RPMI8226 (cell line): ENCODE data around the gene CYP4A22.
"Not testable (repeated sequence)": the region's sequence is repeated elsewhere in the genome, so short reads cannot be mapped to it uniquely, and the experiment has no call there.

Experiments
- DNase-seq: peaks from one replicate; pipeline ENCODE4 v3.0.0-alpha.2; 2015

The CYP4A22 gene, protein sequence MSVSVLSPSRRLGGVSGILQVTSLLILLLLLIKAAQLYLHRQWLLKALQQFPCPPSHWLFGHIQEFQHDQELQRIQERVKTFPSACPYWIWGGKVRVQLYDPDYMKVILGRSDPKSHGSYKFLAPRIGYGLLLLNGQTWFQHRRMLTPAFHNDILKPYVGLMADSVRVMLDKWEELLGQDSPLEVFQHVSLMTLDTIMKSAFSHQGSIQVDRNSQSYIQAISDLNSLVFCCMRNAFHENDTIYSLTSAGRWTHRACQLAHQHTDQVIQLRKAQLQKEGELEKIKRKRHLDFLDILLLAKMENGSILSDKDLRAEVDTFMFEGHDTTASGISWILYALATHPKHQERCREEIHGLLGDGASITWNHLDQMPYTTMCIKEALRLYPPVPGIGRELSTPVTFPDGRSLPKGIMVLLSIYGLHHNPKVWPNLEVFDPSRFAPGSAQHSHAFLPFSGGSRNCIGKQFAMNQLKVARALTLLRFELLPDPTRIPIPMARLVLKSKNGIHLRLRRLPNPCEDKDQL

DNA sequence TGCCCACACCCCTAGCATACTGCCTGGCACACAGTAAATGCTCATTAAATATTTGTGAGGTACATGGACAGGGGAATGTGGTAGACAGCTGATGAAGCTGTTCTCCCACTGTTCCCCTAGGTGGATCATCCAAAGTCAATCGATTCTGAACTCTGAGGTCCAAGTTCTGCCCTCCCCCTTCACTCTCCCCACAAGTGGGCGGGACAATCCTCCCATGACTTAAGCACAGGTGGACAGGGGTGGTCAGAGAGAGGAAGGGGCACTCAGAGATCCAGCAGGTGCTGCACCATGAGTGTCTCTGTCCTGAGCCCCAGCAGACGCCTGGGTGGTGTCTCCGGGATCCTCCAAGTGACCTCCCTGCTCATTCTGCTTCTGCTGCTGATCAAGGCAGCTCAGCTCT lies at the start of gene CYP4A22:
TSS of gene CYP4A22 (plus strand) at position 244 of the 400 bp plus-strand sequence. CDS start at position 289, 45 bp downstream.
- no peak for DNase-seq

DNA sequence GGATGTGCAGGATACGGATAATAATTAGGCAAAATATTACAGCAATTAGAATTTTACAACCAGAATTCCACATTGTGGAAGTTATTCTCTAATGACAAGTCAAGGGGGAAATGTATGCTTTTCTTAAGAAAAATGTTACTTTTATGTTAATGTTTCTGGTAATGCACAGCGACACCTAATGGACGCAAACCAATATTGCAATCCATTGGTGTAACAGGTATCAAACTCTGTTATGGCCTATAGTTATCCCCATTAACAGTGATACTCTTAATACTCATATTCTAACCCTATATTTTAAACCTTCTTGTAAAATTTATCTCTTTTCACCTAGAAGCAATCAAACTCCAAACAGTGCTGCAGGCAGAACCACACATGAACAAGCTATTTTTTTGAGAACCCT lies 47.9 kb upstream of the CYP4A22 start:
- peak; percentile 54 for DNase-seq

DNA sequence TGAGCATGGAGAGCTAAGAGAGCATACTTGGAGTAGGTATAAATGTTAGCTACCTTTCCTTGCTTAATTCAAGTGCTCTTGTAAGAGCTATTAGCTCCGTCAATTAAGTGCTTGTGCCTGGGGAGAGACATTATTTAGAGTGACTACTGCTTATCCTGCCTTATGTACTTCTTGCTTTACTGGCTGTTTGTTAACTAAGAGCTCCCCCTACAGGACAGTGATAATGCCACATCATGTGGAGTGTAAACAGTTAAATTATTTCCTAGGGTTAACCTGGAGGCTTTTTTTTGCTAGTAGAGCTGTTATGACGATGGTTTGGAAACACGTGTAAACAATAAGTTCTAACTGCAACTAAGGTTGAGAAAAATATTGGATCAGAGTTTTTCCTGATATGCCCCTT lies 45.8 kb upstream of the CYP4A22 start:
- not testable (repeated sequence) for DNase-seq

DNA sequence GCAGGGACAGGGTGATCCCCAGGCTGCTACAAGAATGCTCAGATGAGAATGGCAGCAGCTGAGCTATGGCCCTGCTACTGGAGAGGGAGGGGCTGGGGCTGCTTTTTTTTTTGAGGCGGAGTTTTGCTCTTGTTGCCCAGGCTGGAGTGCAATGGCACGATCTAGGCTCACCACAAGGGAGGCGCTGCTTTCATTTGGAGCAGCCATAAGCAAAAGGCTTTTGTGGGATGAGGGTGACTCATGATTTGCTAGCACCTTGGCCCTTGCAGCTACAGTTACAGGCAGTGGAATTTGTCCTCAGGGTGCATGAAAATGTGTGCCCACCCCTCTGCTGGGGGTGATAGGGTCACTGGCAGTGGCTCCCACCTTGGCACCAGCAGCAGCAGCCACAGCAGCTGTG lies 32.4 kb upstream of the CYP4A22 start:
- DNase-seq = no peak

DNA sequence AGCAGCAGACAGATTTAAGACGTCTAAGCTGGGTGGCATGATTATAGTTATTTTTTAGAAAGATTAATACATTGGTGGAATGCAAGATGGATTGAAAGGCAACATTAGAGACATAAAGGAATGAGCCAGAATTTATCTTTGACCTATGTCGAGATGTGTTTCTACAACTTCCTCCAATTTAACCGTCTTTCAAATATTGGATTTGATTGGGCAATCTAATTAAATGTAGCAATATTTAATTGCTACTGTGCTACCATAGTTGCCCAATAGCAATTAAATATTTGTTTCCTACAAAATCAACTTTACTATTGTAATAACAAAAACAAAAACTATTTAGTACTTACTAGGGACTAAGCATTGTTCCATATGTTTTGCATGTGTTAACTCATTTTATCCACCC lies 30.4 kb upstream of the CYP4A22 start:
- no peak for DNase-seq

DNA sequence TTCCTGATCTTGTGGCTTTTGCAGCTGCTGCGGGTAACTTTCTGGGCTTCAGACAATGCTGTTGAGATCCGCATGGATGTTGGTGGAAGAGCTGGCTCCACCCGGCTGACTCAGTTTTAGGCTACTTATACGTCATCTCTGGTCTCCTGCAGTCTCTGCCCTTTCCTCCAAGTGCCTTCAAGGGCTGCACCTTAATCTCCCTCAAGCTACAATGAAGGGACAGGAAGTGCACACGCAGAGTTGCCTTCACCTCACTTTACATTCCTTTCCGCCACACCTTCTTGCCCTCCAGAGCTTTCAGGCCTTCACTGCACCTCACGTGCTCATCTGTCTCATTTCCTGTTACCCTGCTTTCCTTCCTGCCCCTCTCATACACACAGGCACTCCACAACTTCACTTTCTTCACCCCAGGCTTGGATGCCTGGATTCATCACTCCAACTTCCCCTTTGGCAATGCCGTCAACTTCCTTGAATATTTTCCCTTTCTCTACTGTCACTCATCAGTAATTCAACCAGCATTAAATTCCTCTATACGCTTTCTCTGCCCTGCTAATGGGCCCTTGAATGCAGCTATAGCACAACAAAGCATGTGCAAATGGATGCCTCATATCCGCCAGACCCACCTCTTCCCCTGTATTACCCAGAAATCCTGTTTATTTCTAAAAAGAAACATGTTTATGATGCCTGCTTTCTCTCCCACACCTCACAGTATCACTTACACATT lies 29.2 kb upstream of the CYP4A22 start:
- peak; percentile 26 for DNase-seq

DNA sequence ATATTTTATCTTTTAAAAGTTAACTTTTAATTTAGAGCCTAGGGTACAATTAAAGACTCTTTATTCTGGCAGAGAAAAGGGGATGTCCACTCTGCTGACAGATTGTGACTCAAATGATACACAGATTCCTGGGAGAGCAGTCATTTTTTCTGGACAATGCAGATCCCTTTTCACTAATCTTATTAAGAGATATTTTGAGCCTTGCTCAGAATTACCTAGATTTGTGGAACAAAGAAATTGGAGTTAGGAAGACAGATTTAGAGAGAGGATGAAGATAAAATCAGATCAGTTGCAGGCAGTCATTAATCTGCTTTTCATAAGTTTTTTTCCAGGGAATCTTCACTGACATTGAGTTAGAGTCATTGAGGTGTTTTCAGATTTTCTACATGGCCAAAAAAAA lies 27.8 kb upstream of the CYP4A22 start:
- DNase-seq = not testable (repeated sequence)

DNA sequence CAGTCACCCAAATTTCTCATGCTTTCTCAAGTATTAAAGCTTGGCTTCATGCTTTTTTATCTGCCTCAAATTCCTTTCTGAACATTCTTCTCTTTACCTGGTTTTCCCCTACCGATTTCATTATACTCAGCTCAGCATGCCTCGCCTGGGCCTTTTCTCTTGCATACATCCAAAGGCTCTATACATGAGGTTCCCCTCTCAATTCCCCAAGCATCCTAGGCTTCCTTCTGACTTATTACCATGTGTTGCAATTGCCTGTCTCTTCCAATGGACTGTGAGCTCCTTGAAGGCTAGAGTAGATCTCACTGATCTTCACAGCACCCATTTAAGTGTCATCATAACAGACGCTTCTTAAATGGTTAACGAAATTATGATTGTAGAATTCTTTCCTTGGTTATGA lies 24.1 kb upstream of the CYP4A22 start:
- DNase-seq = no peak

DNA sequence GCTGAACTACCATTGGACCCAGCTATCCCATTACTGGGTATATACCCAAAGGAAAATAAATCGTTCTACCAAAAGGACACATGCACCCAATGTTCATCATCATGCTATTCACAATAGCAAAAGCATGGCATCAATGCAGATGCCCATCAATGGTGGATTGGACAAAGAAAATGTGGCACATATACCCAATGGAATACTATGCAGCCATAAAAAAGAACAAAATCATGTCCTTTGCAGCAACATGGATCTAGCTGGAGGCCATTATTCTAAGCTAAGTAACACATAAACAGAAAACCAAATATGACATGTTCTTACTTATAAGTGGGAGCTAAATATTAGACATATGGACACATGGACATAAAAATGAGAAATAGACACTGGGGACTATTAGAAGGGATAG lies 16.2 kb upstream of the CYP4A22 start:
- DNase-seq = not testable (repeated sequence)

DNA sequence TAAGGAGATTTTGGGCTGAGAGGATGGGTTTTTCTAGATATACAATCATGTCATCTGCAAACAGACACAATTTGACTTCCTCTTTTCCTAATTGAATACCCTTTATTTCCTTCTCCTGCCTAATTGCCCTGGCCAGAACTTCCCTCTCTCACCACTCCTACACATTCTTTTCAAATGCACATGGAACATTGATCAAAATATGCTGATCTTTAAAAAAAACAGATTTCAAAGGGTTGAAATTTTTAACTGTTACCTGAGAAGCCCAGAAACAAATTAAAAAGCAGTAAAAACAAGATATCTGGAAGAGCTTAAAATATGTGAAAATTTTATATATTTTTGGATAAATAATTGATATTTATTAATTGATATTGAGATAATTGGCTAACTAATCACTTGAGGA lies 12.4 kb upstream of the CYP4A22 start:
- not testable (repeated sequence) for DNase-seq

DNA sequence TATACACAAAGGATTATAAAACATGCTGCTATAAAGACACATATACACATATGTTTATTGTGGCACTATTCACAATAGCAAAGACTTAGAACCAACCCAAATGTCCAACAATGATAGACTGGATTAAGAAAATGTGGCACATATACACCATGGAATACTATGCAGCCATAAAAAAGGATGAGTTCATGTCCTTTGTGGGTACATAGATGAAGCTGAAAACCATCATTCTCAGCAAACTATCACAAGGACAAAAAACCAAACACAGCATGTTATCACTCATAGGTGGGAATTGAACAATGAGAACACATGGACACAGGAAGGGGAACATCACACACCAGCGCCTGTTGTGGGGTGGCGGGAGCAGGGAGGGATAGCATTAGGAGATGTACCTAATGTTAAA lies 10.2 kb upstream of the CYP4A22 start:
- DNase-seq = not testable (repeated sequence)

DNA sequence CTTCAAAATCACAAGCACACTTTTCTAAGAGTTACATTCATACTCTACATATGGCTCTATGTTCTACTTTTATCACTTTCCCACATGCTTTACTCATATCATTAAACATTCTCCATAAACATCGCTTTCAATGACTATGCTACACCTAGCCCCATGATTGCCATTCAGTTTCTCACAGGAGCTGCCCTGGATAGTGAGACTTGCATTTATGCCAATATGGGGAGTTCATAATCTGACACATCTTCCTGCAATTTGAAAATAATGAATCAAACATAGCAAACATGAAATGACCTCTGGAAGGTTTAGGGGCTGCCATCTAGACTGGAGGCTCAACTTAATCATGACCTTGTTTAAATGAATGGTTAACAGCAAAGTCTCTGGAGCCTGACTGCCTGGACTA lies 9.0 kb upstream of the CYP4A22 start:
- DNase-seq = no peak

DNA sequence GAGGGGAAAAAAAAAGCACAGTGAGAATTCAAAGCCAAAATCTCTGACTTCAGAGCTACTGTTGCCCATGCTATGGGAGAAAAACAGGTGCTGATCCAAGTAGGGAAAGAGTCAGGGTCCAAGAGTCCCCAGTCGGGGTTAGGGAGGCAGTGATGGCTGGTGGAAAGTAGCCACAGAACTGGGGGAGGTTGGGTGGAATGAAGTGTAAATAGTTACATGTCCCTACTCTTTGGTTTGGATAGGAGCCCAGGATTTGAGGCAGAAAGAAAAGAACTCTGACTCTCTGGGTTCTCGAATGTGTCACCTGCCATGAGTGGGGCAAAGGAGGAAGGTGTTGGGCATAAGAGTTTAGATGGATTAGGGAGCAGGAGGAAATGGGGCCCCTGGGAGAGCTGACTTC lies 8.4 kb upstream of the CYP4A22 start:
- not testable (repeated sequence) for DNase-seq

DNA sequence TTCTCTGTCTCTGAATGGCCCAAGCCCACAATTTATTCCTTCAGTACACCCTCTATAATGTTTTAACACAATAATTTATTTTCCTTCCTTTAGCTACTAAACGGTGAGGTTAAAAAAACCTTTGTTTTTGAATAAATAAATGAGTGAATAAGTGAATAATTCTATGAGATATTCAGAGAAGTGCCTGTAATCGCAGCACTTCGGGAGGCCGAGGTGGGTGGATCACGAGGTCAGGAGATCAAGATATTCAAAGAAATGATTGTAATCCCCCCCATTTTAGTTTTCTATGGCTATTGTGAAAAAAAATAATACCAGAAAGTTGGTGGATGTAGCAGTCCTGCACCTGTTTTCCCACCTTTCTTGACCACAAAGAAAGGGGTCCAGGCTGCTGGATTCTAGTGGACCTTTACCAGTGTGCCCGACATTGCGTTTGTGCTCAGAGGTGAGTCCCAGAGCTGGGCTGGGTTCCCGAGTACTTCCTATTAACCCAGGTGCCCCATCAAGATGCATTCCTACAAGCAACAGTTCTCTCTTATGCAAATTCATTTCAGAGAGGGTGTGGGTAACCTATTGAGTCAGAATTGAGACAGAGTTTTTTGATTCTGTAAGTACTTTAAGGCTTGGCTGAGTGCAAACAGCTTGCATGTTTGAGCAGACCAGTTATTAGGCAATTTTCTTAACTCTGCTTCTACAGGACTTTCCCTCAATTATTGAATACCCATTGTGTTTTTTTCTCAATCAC lies 7.6 kb upstream of the CYP4A22 start:
- DNase-seq = not testable (repeated sequence)

DNA sequence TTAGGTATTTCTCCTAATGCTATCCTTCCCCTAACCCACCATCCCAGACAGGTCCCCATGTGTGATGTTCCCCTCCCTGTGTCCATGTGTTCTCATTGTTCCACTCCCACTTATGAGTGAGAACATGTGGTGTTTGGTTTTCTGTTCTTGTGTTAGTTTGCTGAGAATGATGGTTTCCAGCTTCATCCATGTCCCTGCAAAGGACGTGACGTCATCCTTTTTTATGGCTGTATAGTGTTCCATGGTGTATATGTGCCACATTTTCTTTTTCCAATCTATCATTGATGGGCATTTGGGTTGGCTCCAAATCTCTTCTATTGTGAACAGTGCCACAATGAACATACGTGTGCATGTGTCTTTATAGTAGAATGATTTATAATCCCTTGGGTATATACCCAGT lies 4.6 kb upstream of the CYP4A22 start:
- DNase-seq = not testable (repeated sequence)

DNA sequence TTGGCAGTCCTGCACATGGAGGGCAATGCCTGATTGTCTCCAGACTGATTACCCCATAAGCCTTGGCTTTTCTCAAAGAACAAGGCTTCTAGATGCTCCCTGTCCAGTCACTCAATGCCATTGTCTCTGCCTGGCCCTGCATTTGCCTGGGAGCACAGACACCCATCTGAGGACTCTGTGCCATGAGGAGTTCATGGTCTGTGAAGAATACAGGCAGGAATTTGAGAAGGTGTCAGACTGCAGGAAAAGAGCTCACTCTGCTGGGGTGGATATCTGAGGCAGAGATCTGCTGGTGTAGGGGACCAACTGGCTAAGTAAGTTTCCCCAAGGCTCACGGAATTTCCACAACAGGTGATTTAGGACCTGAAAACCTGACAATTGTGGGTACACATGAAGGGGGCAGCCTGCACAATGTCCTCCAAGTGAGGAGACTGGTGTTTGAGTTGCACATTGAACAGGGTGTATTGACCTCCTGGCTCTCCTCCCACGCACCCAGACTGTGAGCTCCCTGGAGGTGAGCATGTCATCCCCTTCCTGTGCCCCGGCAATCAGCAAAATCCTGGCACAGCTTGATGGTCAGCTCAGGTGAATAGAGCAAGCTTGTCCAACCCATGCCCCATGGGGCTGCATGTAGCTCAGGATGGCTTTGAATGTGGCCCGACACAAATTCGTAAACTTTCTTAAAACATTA lies 829 bp downstream of the CYP4A22 start:
- no peak for DNase-seq

DNA sequence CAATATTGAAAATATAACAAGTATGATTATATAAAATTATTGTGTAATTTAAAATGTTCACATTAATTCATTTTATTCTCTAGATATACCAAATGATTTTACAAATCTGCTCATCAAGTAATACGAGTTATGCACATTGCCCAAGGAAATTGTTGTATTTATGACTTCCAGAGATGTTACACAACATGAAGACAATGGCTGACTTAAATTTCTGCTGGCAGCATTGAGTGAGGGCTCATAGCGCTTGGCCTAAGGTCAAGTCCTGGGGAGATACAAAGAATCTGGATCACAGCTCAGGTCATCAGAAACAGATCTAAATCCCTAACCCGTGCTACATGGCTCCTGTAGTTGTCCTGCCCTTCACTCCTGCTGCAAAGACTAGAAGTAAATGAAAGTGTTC lies 3.1 kb downstream of the CYP4A22 start:
- not testable (repeated sequence) for DNase-seq

DNA sequence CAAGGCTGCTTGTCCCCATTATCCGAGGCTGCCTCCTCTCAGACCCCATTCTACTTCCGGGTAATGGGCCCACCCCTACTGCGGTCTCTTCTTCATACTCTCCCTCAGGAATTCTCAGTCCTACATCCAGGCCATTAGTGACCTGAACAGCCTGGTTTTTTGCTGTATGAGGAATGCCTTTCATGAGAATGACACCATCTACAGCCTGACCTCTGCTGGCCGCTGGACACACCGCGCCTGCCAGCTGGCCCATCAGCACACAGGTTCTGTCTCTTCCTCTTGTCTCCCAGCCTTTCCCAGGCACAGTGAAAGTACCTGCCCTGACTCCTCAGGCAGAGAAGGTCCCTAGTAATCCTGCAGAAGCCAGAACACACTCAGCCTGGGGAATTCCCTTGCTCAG lies 6.4 kb downstream of the CYP4A22 start:
- DNase-seq = not testable (repeated sequence)

DNA sequence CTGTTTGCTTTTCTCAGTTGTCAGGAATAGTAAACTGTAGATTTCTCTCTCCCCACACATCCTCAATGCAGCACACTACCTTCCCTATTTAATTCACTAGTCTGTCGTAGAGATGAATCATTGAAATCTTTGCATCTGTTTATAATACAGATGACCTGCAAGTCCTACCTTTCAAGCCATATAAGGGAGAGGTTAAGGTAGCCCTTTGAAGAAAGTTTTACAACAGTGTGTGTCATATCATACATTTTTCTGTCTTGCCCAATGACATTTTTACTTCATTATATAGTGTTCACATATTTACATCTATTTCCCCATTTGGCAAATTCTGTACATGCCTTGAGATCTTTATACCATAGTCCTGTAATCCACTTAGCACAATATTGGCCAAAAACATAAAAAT lies 9.3 kb downstream of the CYP4A22 start:
- not testable (repeated sequence) for DNase-seq

DNA sequence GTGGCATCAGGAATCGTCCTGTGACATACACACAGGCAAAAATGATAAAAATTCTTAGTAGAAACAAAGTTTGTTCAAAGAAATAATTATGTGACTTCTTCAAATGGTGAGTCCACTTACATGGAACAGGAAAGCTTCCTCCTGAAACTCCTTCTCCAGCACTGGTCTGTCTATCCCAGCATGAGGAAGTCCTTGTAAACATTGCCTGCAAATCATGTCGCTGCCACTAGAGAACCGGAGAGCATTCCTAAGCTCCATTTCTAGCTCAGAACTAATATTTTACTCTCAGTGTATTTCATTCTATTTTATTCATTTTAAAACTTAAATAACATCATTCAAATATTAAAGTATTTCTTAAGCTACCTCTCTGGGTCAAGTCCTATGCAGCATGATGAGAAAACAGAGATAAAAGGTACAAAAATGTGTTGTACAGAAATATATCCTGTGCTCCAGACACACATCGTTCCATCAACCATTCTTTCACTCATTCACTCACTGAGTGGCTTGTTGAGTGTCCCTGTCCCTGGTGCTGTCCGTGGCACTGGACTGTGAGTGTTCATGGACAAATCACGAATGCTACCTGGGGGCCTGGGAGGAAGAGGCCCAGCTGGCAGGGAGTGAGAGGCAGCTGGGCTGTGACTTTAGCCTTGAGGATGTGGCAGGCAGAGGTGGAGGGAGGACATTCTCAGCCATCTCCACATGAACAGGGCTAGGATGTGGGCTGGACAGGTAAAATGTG lies 10.0 kb downstream of the CYP4A22 start:
- DNase-seq = no peak

DNA sequence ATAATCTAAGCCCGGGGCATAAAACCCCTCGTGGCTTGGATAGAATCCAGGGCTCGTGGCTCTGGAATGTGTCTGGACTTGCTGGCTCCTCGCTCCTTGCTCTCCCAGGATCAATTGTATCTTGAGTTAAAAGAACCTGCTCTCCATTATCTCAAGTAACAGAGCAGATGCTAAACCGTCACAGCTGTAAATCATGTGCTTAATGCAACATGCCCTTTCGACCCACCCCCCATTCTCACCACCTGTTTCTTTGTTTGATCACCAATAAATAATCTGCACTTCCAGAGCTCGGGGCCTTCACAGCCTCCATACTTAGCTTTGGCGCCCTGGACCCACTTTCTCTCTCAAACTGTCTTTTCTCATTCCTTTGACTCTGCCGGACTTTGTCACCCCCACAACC lies 11.9 kb downstream of the CYP4A22 start:
- DNase-seq = not testable (repeated sequence)

DNA sequence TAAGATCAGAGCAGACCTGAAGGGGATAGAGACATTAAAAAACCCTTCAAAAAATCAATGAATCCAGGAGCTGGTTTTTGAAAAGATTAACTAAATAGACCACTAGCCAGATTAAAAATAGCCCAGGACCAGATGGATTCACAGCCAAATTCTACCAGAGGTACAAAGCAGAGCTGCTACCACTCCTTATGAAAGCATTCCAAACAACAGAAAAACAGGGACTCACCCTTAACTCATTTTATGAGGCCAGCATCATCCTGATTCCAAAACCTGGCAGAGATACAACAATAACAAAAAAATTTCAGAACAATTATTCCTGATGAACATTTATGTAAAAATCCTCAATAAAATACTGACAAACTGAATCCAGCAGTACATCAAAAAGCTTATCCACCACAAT lies 19.2 kb downstream of the CYP4A22 start:
- not testable (repeated sequence) for DNase-seq
